Measurements from ENCODE around the gene BAHCC1. TPM values are rescaled to one million over a fixed set of nuclear protein-coding genes. Genes with fewer than 3 reads are reported as not detected.

The BAHCC1 gene
- total RNA-seq, 1 donor from 2014 or later = 74.3 TPM

GRCh38 chr17:81509207-81509971 is 114.1 kb downstream of the BAHCC1 start:
- peaks cover 44% of the 10 kb centered on the region for H3K36me3 Mint-ChIP-seq
- TF ChIP-seq, protein P1, sequence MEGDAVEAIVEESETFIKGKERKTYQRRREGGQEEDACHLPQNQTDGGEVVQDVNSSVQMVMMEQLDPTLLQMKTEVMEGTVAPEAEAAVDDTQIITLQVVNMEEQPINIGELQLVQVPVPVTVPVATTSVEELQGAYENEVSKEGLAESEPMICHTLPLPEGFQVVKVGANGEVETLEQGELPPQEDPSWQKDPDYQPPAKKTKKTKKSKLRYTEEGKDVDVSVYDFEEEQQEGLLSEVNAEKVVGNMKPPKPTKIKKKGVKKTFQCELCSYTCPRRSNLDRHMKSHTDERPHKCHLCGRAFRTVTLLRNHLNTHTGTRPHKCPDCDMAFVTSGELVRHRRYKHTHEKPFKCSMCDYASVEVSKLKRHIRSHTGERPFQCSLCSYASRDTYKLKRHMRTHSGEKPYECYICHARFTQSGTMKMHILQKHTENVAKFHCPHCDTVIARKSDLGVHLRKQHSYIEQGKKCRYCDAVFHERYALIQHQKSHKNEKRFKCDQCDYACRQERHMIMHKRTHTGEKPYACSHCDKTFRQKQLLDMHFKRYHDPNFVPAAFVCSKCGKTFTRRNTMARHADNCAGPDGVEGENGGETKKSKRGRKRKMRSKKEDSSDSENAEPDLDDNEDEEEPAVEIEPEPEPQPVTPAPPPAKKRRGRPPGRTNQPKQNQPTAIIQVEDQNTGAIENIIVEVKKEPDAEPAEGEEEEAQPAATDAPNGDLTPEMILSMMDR (conservative IDR thresholded peaks at IDR 0.05) = no peak
- H3K4me3 Mint-ChIP-seq = peak overlapping the region; percentile 100
- peak overlapping the region; percentile 100 for H3K27ac Mint-ChIP-seq
- H3K27me3 Mint-ChIP-seq = peaks cover 35% of the 10 kb centered on the region
- H3K9me3 Mint-ChIP-seq = no peaks in the 10 kb centered on the region
- no peak for DNase-seq (ENCODE audit: extremely low spot score, unreplicated experiment)
- peaks cover 18% of the 10 kb centered on the region for H3K4me1 Mint-ChIP-seq (ENCODE audit: unreplicated experiment)

- no peak for DNase-seq (ENCODE audit: extremely low spot score, unreplicated experiment)
- Mint-ChIP-seq H3K27me3 (peaks cover 33% of the 10 kb centered on the region), H3K4me1 (ENCODE audit: unreplicated experiment) (peaks cover 18% of the 10 kb centered on the region), H3K9me3 (no peaks in the 10 kb centered on the region), H3K4me3 (peak overlapping the region; percentile 100), H3K27ac (peak overlapping the region; percentile 100), H3K36me3 (peaks cover 44% of the 10 kb centered on the region)
- TF ChIP-seq, protein P1 (conservative IDR thresholded peaks at IDR 0.05) = no peak
Observed at GRCh38 chr17:81509972-81510784, 114.9 kb downstream of the BAHCC1 start.

DNA sequence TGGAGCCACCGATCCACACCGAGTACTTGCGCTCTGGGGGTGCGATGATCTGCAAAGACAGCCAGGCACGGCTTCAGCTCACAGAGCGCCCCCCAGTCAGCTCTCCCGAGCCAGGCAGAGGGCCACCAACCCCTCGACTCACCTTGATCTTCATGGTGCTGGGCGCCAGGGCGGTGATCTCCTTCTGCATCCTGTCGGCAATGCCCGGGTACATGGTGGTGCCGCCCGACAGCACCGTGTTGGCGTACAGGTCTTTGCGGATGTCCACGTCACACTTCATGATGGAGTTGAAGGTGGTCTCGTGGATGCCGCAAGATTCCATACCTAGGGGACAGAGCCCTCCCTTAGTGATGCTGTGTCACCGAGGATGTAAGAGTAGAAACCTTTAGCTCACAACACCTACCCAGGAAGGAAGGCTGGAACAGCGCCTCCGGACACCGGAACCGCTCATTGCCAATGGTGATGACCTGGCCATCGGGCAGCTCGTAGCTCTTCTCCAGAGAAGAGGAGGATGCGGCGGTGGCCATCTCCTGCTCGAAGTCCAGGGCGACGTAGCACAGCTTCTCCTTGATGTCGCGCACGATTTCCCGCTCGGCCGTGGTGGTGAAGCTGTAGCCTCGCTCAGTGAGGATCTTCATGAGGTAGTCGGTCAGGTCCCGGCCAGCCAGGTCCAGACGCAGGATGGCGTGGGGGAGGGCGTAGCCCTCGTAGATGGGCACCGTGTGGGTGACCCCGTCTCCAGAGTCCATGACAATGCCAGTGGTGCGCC is 115.7 kb downstream of the BAHCC1 start:
- TF ChIP-seq, protein P1 (conservative IDR thresholded peaks at IDR 0.05) = no peak
- Mint-ChIP-seq H3K4me3 (peak overlapping the region; percentile 100), H3K27me3 (peaks cover 33% of the 10 kb centered on the region), H3K9me3 (no peaks in the 10 kb centered on the region), H3K36me3 (peaks cover 44% of the 10 kb centered on the region), H3K4me1 (ENCODE audit: unreplicated experiment) (peaks cover 22% of the 10 kb centered on the region), H3K27ac (peak overlapping the region; percentile 100)
- peak; percentile 71 for DNase-seq (ENCODE audit: extremely low spot score, unreplicated experiment)

- Mint-ChIP-seq H3K4me1 (ENCODE audit: unreplicated experiment) (peaks cover 22% of the 10 kb centered on the region), H3K27me3 (peaks cover 33% of the 10 kb centered on the region), H3K9me3 (no peaks in the 10 kb centered on the region), H3K36me3 (peaks cover 44% of the 10 kb centered on the region), H3K27ac (peak overlapping the region; percentile 100), H3K4me3 (peak overlapping the region; percentile 100)
- no peak for DNase-seq (ENCODE audit: extremely low spot score, unreplicated experiment)
- TF ChIP-seq, protein P1 (conservative IDR thresholded peaks at IDR 0.05) = no peak
Observed at GRCh38 chr17:81511554-81511803, 116.2 kb downstream of the BAHCC1 start.

DNA sequence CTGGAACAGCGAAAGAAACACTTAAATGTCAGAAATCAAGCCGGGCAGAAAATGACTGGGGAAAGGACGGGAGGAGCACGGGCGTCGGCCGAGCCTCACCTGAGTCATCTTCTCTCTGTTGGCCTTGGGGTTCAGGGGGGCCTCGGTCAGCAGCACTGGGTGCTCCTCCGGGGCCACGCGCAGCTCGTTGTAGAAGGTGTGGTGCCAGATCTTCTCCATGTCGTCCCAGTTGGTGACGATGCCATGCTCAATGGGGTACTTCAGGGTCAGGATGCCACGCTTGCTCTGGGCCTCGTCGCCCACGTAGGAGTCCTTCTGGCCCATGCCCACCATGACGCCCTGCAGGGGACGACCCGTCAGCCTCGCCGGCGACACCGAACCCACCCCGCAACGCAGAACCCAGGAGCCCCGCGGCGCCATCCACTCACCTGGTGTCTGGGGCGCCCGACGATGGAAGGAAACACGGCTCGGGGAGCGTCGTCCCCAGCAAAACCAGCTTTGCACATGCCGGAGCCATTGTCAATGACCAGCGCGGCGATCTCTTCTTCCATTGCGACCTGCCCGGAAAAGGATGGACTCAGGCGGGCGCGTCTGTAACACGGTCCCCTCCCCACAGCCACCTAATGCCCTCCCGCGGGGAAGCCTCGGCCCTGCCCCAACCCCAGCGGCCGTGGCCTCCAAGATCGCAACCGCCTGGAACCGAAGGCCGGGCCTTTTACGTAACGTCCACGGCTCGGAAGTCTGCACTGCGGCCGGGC is 116.7 kb downstream of the BAHCC1 start:
- TF ChIP-seq, protein P1 (conservative IDR thresholded peaks at IDR 0.05) = no peak
- no peaks in the 10 kb centered on the region for H3K9me3 Mint-ChIP-seq
- peaks cover 33% of the 10 kb centered on the region for H3K27me3 Mint-ChIP-seq
- no peak for DNase-seq (ENCODE audit: extremely low spot score, unreplicated experiment)
- H3K27ac Mint-ChIP-seq = peak overlapping the region; percentile 100
- H3K4me3 Mint-ChIP-seq = peak overlapping the region; percentile 100
- peaks cover 22% of the 10 kb centered on the region for H3K4me1 Mint-ChIP-seq (ENCODE audit: unreplicated experiment)
- H3K36me3 Mint-ChIP-seq = peaks cover 44% of the 10 kb centered on the region
